HG02798 (cell line): ENCODE results near the gene CYP4F11.
"Not testable (repeated sequence)": the region's sequence is repeated elsewhere in the genome, so short reads cannot be mapped to it uniquely, and the experiment has no call there.

Source experiments
- ATAC-seq: cut with Tn5 transposase; IDR thresholded peaks from one replicate; pipeline ENCODE4 v1.9.1; 2021; ENCODE audit warnings: mild to moderate bottlenecking; ENCODE audit not compliant: unreplicated experiment, poor library complexity

Gene CYP4F11

GRCh38 chr19:15885919-15886318 lies 48.4 kb downstream of the CYP4F11 start:
- no peak for ATAC-seq

GRCh38 chr19:15885167-15885566 lies 49.2 kb downstream of the CYP4F11 start:
- ATAC-seq: no peak

- not testable (repeated sequence) for ATAC-seq
These were observed 51.0 kb downstream of the CYP4F11 start for GRCh38 chr19:15883329-15883728.

- no peak for ATAC-seq
These were observed 59.4 kb downstream of the CYP4F11 start for GRCh38 chr19:15874821-15875474.

- not testable (repeated sequence) for ATAC-seq
These were observed 60.6 kb downstream of the CYP4F11 start for GRCh38 chr19:15873771-15874170.

GRCh38 chr19:15871570-15871969 lies 62.8 kb downstream of the CYP4F11 start:
- ATAC-seq: no peak

- ATAC-seq: no peak
These were observed 64.5 kb downstream of the CYP4F11 start for GRCh38 chr19:15869873-15870272.

- no peak for ATAC-seq
These were observed 65.2 kb downstream of the CYP4F11 start for GRCh38 chr19:15869109-15869555.

GRCh38 chr19:15866636-15867035 lies 67.7 kb downstream of the CYP4F11 start:
- no peak for ATAC-seq

- ATAC-seq: no peak
These were observed 69.5 kb downstream of the CYP4F11 start for GRCh38 chr19:15864824-15865223.

GRCh38 chr19:15863272-15863671 lies 71.1 kb downstream of the CYP4F11 start:
- no peak for ATAC-seq

- no peak for ATAC-seq
These were observed 71.9 kb downstream of the CYP4F11 start for GRCh38 chr19:15862444-15862843.
